ENCODE results near the gene FTO.

DNA sequence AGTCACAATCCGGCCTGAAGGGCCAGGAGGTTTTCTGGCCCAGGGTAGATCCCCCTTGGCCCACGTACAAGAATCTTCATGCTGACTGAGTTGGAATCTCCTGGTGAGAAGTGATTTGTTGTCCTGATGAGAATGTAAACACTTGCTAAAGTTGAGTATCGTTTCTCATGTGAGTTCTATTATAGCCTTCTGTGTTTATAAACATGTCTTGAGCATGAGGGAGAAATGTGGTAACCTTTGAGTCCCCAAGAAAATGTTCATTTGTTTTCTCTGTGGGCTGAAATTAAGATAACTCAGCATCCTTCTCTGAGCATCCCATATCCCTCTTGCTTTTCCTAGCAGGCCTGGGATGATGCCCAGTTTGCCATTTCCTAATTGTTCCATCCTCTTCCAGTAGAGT lies 204.8 kb downstream of the FTO start:
- TF ChIP-seq, protein P1, sequence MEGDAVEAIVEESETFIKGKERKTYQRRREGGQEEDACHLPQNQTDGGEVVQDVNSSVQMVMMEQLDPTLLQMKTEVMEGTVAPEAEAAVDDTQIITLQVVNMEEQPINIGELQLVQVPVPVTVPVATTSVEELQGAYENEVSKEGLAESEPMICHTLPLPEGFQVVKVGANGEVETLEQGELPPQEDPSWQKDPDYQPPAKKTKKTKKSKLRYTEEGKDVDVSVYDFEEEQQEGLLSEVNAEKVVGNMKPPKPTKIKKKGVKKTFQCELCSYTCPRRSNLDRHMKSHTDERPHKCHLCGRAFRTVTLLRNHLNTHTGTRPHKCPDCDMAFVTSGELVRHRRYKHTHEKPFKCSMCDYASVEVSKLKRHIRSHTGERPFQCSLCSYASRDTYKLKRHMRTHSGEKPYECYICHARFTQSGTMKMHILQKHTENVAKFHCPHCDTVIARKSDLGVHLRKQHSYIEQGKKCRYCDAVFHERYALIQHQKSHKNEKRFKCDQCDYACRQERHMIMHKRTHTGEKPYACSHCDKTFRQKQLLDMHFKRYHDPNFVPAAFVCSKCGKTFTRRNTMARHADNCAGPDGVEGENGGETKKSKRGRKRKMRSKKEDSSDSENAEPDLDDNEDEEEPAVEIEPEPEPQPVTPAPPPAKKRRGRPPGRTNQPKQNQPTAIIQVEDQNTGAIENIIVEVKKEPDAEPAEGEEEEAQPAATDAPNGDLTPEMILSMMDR (IDR thresholded peaks at IDR 0.05) = no peak
- no peak for TF ChIP-seq EP300 (IDR thresholded peaks at IDR 0.05)

Measured in tibial nerve (tissue), 4 donors.